Adrenal gland (tissue), 5 donors: ENCODE measurements around the gene KRT76.

Experiments
- POLR2A ChIP-seq, 2 donors: fragments of 450-650 bp; IDR thresholded peaks; one replicate each; pipeline ENCODE4 v1.6.1; 2017; ENCODE audit warnings: antibody characterized with exemption in 2 of 2, mild to moderate bottlenecking in 2 of 2, moderate library complexity in 1 of 2
- TF ChIP-seq, protein P1 (sequence below), 6 experiments: fragments of 450-650 bp in 4 of 6; fragments of 200-600 bp in 2 of 6; sonication (generic) in 1 of 6; IDR thresholded peaks; 1 replicate in 5 of 6; 2 replicates in 1 of 6; pipeline versions ENCODE4 v1.5.1 to v1.8.0; 2016 to 2021; ENCODE audit warnings: antibody characterized with exemption in 6 of 6, mild to moderate bottlenecking in 2 of 6, moderate library complexity in 1 of 6
- donor health status: DM: no; HTN: no; CAD: no.

DNA sequence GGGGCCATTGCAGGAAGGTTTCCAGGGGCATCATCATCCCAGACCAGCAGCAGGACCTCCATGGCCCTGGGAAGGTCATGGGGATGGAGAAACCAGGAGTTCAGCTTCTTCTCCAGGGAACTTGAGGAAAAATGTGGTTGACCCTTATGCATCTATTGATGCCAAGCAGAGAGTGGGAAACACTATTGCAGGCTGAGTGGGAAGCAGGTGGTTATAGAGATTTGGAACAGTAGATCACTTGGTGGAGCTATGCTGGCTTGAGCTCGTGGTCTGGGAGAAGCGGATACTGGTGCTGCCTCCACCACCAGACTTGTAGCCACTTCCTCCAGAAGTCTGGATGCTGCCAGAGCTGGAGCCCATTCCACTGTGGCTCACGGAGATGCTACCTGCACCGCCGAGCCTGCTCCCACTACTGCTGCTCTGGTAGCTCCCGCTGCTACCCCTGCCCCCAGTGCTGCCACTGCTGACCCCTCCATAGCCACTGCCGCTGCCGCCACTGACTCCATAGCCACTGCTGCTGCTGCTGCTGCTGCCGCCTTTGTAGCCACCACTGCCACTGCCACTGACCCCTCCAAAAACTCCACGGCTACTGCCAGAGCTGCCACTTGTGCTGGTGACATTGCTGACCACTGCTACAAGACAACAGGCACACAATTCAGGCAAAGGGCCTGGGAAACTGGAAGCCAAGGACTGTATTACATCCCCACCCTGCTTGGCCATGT lies 8.5 kb downstream of the KRT76 start:
- TF ChIP-seq, protein P1, sequence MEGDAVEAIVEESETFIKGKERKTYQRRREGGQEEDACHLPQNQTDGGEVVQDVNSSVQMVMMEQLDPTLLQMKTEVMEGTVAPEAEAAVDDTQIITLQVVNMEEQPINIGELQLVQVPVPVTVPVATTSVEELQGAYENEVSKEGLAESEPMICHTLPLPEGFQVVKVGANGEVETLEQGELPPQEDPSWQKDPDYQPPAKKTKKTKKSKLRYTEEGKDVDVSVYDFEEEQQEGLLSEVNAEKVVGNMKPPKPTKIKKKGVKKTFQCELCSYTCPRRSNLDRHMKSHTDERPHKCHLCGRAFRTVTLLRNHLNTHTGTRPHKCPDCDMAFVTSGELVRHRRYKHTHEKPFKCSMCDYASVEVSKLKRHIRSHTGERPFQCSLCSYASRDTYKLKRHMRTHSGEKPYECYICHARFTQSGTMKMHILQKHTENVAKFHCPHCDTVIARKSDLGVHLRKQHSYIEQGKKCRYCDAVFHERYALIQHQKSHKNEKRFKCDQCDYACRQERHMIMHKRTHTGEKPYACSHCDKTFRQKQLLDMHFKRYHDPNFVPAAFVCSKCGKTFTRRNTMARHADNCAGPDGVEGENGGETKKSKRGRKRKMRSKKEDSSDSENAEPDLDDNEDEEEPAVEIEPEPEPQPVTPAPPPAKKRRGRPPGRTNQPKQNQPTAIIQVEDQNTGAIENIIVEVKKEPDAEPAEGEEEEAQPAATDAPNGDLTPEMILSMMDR (IDR thresholded peaks at IDR 0.05) = no peak
- no peak for TF ChIP-seq POLR2A (IDR thresholded peaks at IDR 0.05)
